ENCODE results near the gene UMPS.

The UMPS gene

DNA sequence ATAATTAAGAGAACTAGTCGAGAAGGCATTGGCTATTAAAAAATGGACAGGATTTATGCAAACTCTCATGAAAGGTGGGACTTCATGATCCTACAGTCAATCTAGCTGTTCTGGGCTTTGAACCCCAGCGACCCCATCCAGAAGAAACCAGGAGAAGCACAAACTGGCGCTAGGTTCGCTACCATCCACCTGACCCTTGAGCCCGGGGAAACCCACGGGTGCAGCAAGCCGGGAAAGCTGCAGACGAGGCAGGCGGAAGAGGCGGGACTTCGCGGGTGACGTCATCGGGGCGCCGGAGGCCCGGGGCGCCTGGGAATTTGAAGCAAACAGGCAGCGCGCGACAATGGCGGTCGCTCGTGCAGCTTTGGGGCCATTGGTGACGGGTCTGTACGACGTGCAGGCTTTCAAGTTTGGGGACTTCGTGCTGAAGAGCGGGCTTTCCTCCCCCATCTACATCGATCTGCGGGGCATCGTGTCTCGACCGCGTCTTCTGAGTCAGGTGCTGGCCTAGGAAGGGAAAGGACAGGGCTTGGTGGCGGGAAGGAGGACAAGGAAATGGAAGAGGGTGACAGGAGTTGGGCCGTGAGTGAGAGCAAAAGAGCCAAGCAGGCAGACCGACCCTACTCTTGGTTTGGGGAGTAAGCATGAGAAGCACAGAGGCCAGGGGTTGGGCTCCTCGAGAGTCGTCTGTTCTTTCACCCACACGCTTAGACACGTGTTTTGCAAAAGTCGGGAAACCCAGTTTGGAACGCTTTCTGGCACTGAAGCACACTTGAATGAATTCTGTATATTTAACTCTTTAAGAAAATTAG is at the start of gene UMPS:
Gene UMPS, plus strand, starts transcription at position 324 of the 812 bp plus-strand sequence. Its CDS starts 20 bp downstream, at position 344.
- peak within 1 kb of the TSS; percentile 100 for H3K27ac Mint-ChIP-seq
- peaks cover 2 to 9% of the 10 kb centered on the region in 2 donors for H3K27me3 Mint-ChIP-seq
- peak within 1 kb of the TSS; percentile 99 to 100 for H3K4me3 Mint-ChIP-seq
- ATAC-seq (replicated peaks) (peak; percentile 99), DNase-seq (peak; percentile 89)
- H3K9me3 Mint-ChIP-seq, result no peaks in the 10 kb centered on the region
- peaks cover 7 to 22% of the 10 kb centered on the region in 2 donors for H3K36me3 Mint-ChIP-seq
- peaks cover 14 to 32% of the 10 kb centered on the region in 2 donors for H3K4me1 Mint-ChIP-seq

DNA sequence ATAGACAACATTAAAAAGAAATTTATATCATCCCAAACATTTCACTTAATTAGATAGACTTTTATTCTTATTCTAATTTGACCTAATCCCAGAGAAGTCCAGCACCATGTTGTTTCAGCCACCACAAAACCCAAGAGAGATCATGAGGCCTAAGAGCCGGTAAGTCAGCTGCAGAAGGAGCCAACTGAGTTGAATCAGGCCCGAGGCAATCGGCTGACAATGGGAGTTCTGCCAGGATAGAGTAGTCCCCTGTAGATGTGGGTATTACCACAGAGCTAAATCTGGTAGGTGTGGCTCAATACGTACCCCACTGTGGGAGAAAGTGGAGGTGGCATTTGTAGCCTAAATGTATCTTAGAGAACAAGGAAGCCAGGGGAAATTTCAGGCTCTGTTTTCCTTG is 49.7 kb upstream of the UMPS start:
- Mint-ChIP-seq H3K27me3 (peaks cover 7 to 18% of the 10 kb centered on the region in 2 donors), H3K36me3 (peaks cover 0 to 6% of the 10 kb centered on the region in 2 donors), H3K4me3 (no peak overlapping the region), H3K27ac (no peak overlapping the region), H3K9me3 (no peaks in the 10 kb centered on the region), H3K4me1 (peaks cover 0 to 15% of the 10 kb centered on the region in 2 donors)
- no peak for DNase-seq
- ATAC-seq (replicated peaks), result no peak

DNA sequence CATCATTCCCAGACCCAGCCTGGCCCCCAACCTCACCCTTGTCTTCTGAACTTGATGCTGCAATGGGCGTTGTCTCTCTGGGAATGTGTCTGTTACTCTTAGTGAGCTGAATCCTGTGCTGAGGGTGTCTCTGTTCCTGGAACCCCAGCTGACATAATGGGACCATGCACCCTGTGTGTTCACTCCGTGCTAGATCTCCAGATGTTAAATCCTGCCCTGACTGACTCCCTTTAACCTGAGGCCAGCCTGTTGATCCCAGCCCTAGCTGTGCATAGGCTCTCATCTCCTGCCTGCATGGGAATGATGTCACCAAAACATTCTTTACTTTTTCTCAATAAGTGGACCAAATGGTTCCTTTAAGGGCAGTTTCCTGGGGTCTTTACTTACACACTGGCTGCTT is 48.0 kb upstream of the UMPS start:
- DNase-seq (no peak), ATAC-seq (replicated peaks) (no peak)
- Mint-ChIP-seq H3K27me3 (peaks cover 12 to 30% of the 10 kb centered on the region in 2 donors), H3K27ac (no peak overlapping the region), H3K9me3 (no peaks in the 10 kb centered on the region), H3K36me3 (peaks cover 0 to 4% of the 10 kb centered on the region in 2 donors), H3K4me1 (peaks cover 0 to 25% of the 10 kb centered on the region in 2 donors), H3K4me3 (no peak overlapping the region)

DNA sequence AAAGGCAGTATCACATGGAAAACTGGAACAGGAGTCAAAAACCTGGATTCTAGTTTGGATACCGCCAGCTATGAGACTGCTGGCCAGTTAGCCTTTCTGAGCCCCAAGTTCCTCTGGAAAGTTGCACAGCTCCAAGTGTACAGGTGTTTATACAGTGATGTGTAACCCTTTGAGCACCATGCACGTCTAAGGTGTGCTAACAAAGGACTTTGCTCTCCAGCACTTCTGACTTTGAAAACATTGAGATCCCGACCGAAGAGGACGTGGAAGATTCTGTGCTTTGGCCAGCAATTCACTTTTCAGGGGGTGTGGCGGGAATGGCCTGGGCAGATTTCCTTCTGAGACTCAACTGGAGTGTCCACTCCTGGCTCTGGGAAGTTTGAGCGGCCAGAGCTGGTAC is 45.8 kb upstream of the UMPS start:
- Mint-ChIP-seq H3K9me3 (no peaks in the 10 kb centered on the region), H3K4me1 (peaks cover 5 to 40% of the 10 kb centered on the region in 2 donors), H3K27me3 (peaks cover 12 to 34% of the 10 kb centered on the region in 2 donors), H3K36me3 (peaks cover 0 to 5% of the 10 kb centered on the region in 2 donors), H3K27ac (no peak overlapping the region), H3K4me3 (no peak overlapping the region)
- DNase-seq (no peak), ATAC-seq (replicated peaks) (no peak)

DNA sequence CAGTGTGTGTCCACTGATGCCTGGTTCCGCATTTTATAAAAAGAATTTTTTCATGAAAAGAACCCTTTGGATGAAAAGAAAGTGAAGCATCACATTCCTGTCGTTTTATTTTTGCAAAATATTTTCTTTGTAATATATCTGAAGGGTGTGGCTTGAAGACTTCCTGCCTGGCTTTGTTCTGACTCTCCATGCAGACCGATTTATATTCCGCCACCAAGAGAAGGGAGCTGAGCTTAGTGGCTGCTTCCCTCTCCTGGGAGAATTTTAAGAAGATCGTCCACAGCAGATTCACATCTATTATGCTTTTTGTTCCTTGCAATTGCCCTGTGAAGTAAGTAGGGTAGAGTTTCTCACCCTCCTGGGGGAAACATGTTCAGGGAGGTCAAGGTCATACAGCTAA is 45.2 kb upstream of the UMPS start:
- Mint-ChIP-seq H3K9me3 (no peaks in the 10 kb centered on the region), H3K4me1 (peaks cover 5 to 40% of the 10 kb centered on the region in 2 donors), H3K36me3 (peaks cover 0 to 3% of the 10 kb centered on the region in 2 donors), H3K27me3 (peaks cover 12 to 40% of the 10 kb centered on the region in 2 donors), H3K27ac (no peak overlapping the region), H3K4me3 (no peak overlapping the region)
- DNase-seq (no peak), ATAC-seq (replicated peaks) (no peak)

DNA sequence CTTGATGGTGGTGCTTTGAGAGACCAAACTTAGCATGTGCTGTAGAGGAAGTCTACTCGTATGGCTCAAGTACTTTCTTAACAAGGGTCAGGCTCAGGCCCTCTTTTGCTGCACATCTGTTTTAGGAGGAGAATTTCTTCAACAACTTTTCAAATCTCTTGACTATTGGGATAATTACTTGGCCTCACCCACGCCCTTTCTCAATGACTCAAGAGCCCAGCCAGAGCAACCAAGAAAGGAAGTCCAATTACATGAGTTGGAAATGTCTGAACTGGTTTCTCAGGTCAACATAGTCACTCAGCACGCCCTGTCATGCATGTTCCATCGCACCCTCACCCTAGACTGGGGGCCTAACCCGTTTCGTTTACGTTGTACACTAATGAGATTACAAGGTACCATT is 44.8 kb upstream of the UMPS start:
- Mint-ChIP-seq H3K27me3 (peaks cover 12 to 41% of the 10 kb centered on the region in 2 donors), H3K4me1 (peaks cover 5 to 40% of the 10 kb centered on the region in 2 donors), H3K4me3 (no peak overlapping the region), H3K36me3 (peaks cover 0 to 3% of the 10 kb centered on the region in 2 donors), H3K27ac (no peak overlapping the region), H3K9me3 (no peaks in the 10 kb centered on the region)
- ATAC-seq (replicated peaks), result no peak
- DNase-seq, result no peak

DNA sequence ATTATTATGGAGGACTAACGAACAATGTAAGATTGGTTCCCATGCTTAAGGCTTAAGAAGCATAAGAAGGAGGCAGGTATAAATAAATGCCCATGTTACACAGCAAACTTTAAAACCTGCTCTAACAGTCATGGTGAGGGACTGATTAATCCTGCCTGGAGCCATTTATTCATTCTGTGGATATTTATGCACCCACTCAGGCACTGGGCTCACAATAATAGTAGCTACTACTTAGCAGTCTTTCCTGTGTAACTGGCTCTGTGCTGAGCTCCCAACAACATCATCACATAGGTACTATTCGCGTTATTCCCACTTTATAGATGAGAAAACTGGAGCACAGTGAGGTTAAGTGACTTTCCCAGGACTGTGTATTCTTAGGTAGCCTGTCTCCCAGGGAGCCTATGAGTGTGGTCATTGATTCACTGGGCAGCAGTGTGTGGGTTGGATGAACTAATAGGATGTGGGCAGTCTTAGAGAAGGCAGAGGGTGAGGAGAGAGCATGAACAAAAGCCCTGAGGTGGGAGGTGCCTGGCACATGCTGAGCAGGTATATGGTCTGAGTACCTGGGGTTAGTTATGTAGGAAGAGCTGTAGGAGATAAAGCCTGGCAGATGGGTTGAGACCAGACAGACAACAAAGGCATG is 44.1 kb upstream of the UMPS start:
- ATAC-seq (replicated peaks) (no peak), DNase-seq (no peak)
- Mint-ChIP-seq H3K9me3 (no peaks in the 10 kb centered on the region), H3K27me3 (peaks cover 12 to 41% of the 10 kb centered on the region in 2 donors), H3K36me3 (peaks cover 0 to 1% of the 10 kb centered on the region in 2 donors), H3K4me3 (no peak overlapping the region), H3K27ac (no peak overlapping the region), H3K4me1 (peaks cover 5 to 40% of the 10 kb centered on the region in 2 donors)

DNA sequence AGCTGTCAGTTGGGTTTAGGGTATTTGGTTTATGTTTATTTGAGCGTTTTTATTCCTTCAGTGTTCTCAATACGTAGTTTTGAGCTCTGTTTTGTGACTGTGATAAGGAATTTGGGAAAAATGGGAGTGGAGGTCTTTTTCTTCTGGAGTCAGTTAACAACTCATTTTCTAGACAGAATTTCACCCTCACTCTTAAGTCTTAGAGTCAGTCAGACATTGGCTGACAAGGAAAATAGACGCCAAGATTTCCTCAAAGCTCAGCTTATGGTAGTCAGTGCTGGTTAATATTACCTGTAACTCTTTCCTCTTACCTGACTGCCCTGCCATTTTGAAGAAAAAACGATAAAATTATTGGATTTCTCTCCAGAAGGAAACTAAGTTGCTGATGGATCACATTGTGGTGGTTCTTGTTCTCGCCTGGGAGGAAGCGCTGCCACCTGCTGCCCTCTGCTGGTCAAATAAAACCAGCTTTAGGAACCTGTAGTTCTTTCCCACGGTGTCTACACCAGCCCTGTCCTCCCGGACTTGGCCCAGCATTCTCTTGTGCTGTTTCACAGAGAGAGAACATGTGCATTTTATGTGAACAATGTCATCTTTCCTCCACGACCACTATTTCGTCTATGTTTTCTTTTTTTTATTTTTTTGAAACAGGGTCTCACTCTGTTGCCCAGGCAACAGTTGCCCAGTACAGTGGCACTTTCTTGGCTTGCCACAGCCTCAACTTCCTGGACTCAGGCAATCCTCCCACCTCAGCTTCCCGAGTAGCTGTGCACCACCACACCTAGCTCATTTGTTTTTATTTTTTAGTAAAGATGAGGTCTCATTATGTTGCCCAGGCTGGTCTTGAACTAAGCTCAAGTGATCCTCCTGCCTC is 41.4 kb upstream of the UMPS start:
- Mint-ChIP-seq H3K4me3 (no peak overlapping the region), H3K36me3 (peaks cover 0 to 1% of the 10 kb centered on the region in 2 donors), H3K4me1 (peaks cover 5 to 31% of the 10 kb centered on the region in 2 donors), H3K27ac (peak overlapping the region; percentile 33), H3K27me3 (peaks cover 16 to 39% of the 10 kb centered on the region in 2 donors), H3K9me3 (no peaks in the 10 kb centered on the region)
- DNase-seq, result peak; percentile 56
- peak; percentile 94 to 95 for ATAC-seq (replicated peaks)

DNA sequence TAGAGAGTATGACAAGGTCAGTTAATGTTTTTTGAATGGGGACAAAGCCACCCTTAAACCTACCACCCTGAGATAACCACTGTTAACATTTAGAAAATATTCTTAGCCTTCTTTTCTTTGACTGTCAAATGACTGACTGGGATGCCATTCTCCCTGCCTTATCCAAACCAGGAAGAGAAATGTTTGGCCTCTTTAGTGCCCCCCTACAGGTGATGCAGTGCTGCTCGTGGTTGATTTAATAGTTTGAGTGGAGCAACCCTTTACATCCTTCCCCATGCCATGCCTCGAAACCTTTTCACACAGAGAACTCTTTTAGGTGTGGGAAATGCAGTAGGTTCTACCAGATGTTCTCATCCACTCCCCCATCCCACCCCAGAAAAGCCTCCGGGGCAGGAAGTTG is 38.7 kb upstream of the UMPS start:
- Mint-ChIP-seq H3K9me3 (no peaks in the 10 kb centered on the region), H3K4me3 (no peak overlapping the region), H3K36me3 (peaks cover 0 to 1% of the 10 kb centered on the region in 2 donors), H3K27me3 (peaks cover 5 to 20% of the 10 kb centered on the region in 2 donors), H3K4me1 (peaks cover 5 to 24% of the 10 kb centered on the region in 2 donors), H3K27ac (no peak overlapping the region)
- ATAC-seq (replicated peaks) (no peak), DNase-seq (no peak)

DNA sequence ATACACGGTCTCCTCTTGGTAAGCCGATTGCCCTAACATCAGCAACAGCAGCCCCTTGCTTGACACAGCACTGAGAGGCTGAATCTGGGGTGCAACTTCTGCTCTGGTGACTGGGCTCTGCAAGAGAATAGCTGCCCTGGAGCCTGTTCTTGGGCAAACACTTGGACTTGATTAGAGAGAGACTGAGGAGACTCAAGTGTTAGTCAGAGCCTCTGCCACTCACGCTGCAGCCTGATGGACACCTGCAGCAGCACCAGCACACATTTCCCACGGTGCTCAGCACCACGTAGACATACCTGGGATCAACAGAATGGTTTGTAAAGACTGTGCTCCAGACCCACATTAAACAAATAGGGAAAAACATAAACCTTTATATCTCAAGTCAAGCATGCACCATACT is 35.8 kb upstream of the UMPS start:
- no peak for DNase-seq
- H3K9me3 Mint-ChIP-seq, result no peaks in the 10 kb centered on the region

DNA sequence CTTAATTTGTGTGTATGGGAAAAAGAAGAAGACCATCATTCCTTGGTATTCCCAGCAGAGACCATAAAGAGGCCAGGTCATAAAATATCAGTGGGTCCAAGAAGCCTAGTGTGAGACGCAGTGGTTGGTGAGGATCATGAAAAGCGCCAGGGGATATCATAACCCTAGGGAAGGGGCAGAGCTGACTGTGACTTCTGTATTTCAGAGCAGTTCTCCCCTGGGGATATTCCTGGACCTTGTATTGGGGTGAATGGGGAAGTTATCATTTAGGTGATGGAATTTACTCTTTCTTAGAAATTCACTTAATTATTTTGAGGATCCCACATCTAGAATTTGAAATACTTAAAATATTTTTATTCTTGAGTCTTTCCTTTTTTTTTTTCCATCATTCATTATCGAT is 34.9 kb upstream of the UMPS start:
- Mint-ChIP-seq H3K4me3 (no peak overlapping the region), H3K27ac (no peak overlapping the region), H3K36me3 (no peaks in the 10 kb centered on the region), H3K9me3 (no peaks in the 10 kb centered on the region), H3K4me1 (peaks cover 0 to 9% of the 10 kb centered on the region in 2 donors), H3K27me3 (peaks cover 13 to 24% of the 10 kb centered on the region in 2 donors)
- ATAC-seq (replicated peaks), result peak; percentile 34 to 41
- no peak for DNase-seq

More for the DNA sequence above, 35.8 kb upstream of the UMPS start:
- Mint-ChIP-seq H3K36me3 (no peaks in the 10 kb centered on the region), H3K27ac (no peak overlapping the region), H3K4me3 (no peak overlapping the region), H3K27me3 (peaks cover 10 to 24% of the 10 kb centered on the region in 2 donors), H3K4me1 (peaks cover 0 to 9% of the 10 kb centered on the region in 2 donors)
- ATAC-seq (replicated peaks), result no peak

DNA sequence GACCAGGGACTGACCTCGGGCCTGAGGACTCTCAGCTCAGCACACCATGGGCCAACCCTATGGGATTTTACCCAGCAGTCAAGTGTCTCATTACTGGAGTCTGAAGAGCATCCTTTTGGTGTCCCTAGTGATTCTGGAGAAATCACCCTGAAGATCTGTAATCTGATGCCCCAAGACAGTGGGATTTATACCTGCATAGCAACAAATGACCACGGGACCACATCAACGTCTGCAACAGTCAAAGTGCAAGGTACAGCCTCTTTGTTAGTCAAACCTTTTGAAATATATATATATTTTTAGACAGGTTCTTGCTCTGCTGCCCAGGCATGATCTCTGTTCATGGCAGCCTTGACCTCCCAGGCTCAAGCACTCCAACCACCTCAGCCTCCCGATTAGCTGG is 34.2 kb upstream of the UMPS start:
- no peak for DNase-seq
- ATAC-seq (replicated peaks), result peak in 1 of 2 donors; percentile 29
- Mint-ChIP-seq H3K36me3 (no peaks in the 10 kb centered on the region), H3K27ac (no peak overlapping the region), H3K4me3 (no peak overlapping the region), H3K9me3 (no peaks in the 10 kb centered on the region), H3K27me3 (peaks cover 17 to 30% of the 10 kb centered on the region in 2 donors), H3K4me1 (peaks cover 0 to 9% of the 10 kb centered on the region in 2 donors)

DNA sequence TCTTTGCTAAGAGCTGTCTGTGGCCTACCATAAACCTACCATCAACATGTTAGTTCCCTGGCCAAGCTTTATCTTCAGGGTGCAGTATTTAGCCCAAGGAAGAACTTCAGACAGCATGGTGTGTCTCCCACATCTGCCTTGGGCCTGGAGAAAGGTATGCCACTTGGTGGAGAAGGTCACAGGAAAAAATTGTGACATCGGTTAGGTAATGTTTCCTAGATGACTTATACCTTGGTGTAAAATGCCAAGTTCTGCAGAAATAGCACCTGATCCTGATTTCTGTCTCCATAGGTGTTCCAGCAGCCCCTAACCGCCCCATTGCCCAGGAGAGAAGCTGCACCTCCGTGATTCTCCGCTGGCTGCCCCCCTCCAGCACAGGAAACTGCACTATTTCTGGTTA is 33.0 kb upstream of the UMPS start:
- ATAC-seq (replicated peaks), result no peak
- Mint-ChIP-seq H3K27me3 (peaks cover 15 to 32% of the 10 kb centered on the region in 2 donors), H3K36me3 (no peaks in the 10 kb centered on the region), H3K9me3 (no peaks in the 10 kb centered on the region), H3K4me3 (no peak overlapping the region), H3K27ac (no peak overlapping the region), H3K4me1 (peaks cover 0 to 9% of the 10 kb centered on the region in 2 donors)
- no peak for DNase-seq

All from stimulated activated naive B cell treated with anti-CD40 and anti-IgM and Interleukin-4, amounts not matched to agents 10 μg/mL and 1 μg/mL and 100 μg/mL, for 72 hours (primary cell).